ENCODE results near the gene ACTL6B. TPM values are rescaled to one million over a fixed set of nuclear protein-coding genes. Genes with fewer than 3 reads are reported as not detected.
A peak's percentile ranks its signal among the peaks of the same experiment; 100 is the strongest.

ACTL6B gene
- total and polyA plus RNA-seq, 2 of the 13 experiments (the other 11 are each of a cell fraction or from before 2014, with no cell fraction given), result not detected

DNA sequence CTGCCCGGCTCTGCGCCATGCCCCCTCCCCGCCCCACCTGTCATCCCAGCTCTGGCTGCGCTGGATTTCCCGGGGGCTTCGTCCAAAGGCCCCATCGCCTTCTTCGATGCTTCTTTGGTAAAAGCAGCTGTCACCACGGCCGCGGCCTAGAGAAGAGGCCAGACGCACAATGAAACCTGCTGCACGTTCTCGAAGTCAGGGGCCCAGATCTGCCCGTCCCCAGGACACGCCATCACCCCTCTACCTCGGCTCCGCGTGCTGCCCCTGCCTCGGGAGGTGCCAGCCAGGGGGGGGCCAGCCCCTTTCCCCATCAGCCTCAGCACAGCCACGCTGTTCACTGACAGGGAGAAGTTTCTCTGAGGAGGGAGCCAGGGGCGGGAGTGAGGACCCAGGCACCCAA lies 31.0 kb upstream of the ACTL6B start:
- Histone ChIP-seq H3K27ac (ENCODE audit: extremely low read length, insufficient read depth, low read length) (no peak overlapping the region), H3K4me2 (ENCODE audit: low read depth, low read length) (no peak overlapping the region), H3K4me3 (replicated peaks in 1 of 3; ENCODE audit: insufficient read depth in 1 of 3, low read depth in 2 of 3, low read length in 3 of 3) (no peak overlapping the region), H3K36me3 (replicated peaks in 1 of 2; ENCODE audit: control insufficient read depth in 1 of 2, insufficient read depth in 2 of 2, low read length in 2 of 2) (peaks cover 45 to 68% of the 10 kb centered on the region in 2 experiments), H3K4me1 (ENCODE audit: insufficient read depth, low read length) (peaks cover 16% of the 10 kb centered on the region), H3K9ac (ENCODE audit: insufficient read depth, low read depth, low read length) (no peak overlapping the region), H3K9me3 (ENCODE audit: low read length) (no peaks in the 10 kb centered on the region), H4K20me1 (ENCODE audit: insufficient read depth, low read length) (peaks cover 36% of the 10 kb centered on the region), H3K79me2 (ENCODE audit: insufficient read depth, low read length) (peaks cover 36% of the 10 kb centered on the region), H3K27me3 (ENCODE audit: control insufficient read depth in 1 of 2, insufficient read depth in 2 of 2, low read length in 2 of 2) (no peaks in the 10 kb centered on the region), H2AFZ (ENCODE audit: low read length) (no peak overlapping the region)
- ChIA-PET CTCF (ENCODE audit: low intra/inter-chr PET ratio, low total read pairs) (interaction anchor here (0.6 kb wide), 1 partner anchor 265 kb away, joined by 3 read pairs; no protein-coding TSS in a partner anchor), POLR2A (interaction anchor here (0.6 kb wide), 1 partner anchor 165 kb away, joined by 3 read pairs; the partner anchor contains the start of gene SLC12A9)
- ATAC-seq (no peak), FAIRE-seq (no peak), DNase-seq (ENCODE audit: low spot score) (no peak)
- no TSS peak for BruUV-seq (replicated peaks)
- in situ Hi-C loops (cut with HindIII; ENCODE audit: extremely low pct_ligation_motif_present, low pct_unique_long_range_greater_than_20kb), result no loop called here
- WGBS (ENCODE audit: low lambda C conversion rate), result 98% methylated on average over 16 of the region's 22 CpGs
- TF ChIP-seq RBFOX2 (IDR thresholded peaks at IDR 0.05; ENCODE audit: low read depth, low read length), result peak; percentile 25; the same call in 1 of the 2 replicates
- peak; percentile 27 for TF ChIP-seq RBM39 (IDR thresholded peaks at IDR 0.05; ENCODE audit: low read depth, low read length, poor library complexity, severe bottlenecking)
- TF ChIP-seq ZFY (CRISPR knock-in tag; IDR thresholded peaks at IDR 0.05), result no peak
- intact Hi-C loops (cut with micrococcal nuclease; ENCODE audit: unreplicated experiment), result no loop called here

DNA sequence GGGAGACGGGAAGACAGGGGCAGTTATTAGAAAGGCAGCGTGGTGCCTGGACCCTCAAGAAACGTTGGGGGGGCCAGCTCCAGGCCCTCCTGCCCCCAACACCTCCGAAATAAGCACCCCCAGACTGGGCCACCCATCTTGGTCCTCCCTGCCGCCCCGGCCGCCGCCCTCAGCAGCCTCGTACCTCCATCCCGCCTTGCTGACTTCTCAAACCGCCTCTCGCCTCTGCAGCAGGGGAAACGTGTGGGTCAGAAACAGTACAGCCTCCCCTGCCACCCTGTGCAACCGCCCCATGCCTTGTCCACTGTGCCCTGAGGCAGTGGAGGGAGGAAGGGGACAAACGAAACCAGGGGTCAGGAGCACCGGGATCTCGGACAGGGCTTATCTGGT lies 30.6 kb upstream of the ACTL6B start:
- ATAC-seq (no peak), FAIRE-seq (no peak), DNase-seq (ENCODE audit: low spot score) (no peak)
- ChIA-PET CTCF (ENCODE audit: low intra/inter-chr PET ratio, low total read pairs) (no interaction called here), POLR2A (no interaction called here)
- H3K36me3 ChIP-seq (replicated peaks in 1 of 2; ENCODE audit: control insufficient read depth in 1 of 2, insufficient read depth in 2 of 2, low read length in 2 of 2), result peaks cover 48 to 72% of the 10 kb centered on the region in 2 experiments
- TF ChIP-seq ZNF766 (CRISPR knock-in tag; IDR thresholded peaks at IDR 0.05; ENCODE audit: borderline replicate concordance) (no peak), IRX3 (CRISPR knock-in tag; IDR thresholded peaks at IDR 0.05; ENCODE audit: borderline replicate concordance, low read depth) (no peak), RBM39 (IDR thresholded peaks at IDR 0.05; ENCODE audit: low read depth, low read length, poor library complexity, severe bottlenecking) (peak; percentile 30), ARHGAP35 (CRISPR knock-in tag; IDR thresholded peaks at IDR 0.05; ENCODE audit: borderline replicate concordance) (no peak), ZNF660 (CRISPR knock-in tag; IDR thresholded peaks at IDR 0.05; ENCODE audit: borderline replicate concordance, low read depth) (no peak), AGO2 (optimal IDR thresholded peaks at IDR 0.05; ENCODE audit: low read depth, low read length) (peak; percentile 59)
- H3K27ac ChIP-seq (ENCODE audit: extremely low read length, insufficient read depth, low read length), result no peak overlapping the region
- H3K9ac ChIP-seq (ENCODE audit: insufficient read depth, low read depth, low read length), result no peak overlapping the region
- H3K4me1 ChIP-seq (ENCODE audit: insufficient read depth, low read length), result peaks cover 12% of the 10 kb centered on the region
- H3K4me2 ChIP-seq (ENCODE audit: low read depth, low read length), result no peak overlapping the region
- in situ Hi-C loops (cut with HindIII; ENCODE audit: extremely low pct_ligation_motif_present, low pct_unique_long_range_greater_than_20kb), result no loop called here
- WGBS (ENCODE audit: low lambda C conversion rate), result 97% methylated on average over 11 of the region's 17 CpGs
- no TSS peak for BruUV-seq (replicated peaks)
- no peaks in the 10 kb centered on the region for H3K27me3 ChIP-seq (ENCODE audit: control insufficient read depth in 1 of 2, insufficient read depth in 2 of 2, low read length in 2 of 2)
- H2AFZ ChIP-seq (ENCODE audit: low read length), result no peak overlapping the region
- peaks cover 32% of the 10 kb centered on the region for H4K20me1 ChIP-seq (ENCODE audit: insufficient read depth, low read length)
- intact Hi-C loops (cut with micrococcal nuclease; ENCODE audit: unreplicated experiment), result no loop called here
- no peak overlapping the region for H3K4me3 ChIP-seq (replicated peaks in 1 of 3; ENCODE audit: insufficient read depth in 1 of 3, low read depth in 2 of 3, low read length in 3 of 3)
- H3K9me3 ChIP-seq (ENCODE audit: low read length), result no peaks in the 10 kb centered on the region
- H3K79me2 ChIP-seq (ENCODE audit: insufficient read depth, low read length), result peaks cover 31% of the 10 kb centered on the region
